ENCODE measurements around the gene SLC35F1. TPM values are rescaled to one million over a fixed set of nuclear protein-coding genes. Genes with fewer than 3 reads are reported as not detected.
"Not testable (repeated sequence)": the region's sequence is repeated elsewhere in the genome, so short reads cannot be mapped to it uniquely, and the experiment has no call there.

SLC35F1 gene
- polyA plus RNA-seq, 1 donor, result 3.9 TPM

DNA sequence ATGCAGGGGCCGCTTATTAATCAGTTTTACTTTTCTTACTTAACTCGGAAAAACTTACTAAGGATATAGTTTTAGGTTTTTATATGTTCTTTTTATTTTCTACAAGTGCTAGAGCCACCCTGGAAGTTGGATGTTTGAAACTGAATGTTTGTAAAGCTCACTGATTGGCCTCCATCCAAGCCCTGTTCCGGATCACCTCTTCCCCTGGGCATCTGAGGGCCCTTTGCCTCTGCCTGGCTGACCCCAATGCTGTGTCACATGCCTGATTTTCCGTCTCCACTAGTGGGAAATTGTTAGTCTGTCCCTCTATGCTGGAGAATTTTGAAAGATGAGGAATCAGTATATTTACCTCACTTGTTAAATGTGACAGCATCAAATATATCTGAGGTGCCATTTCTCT, 79.3 kb downstream of the SLC35F1 start:
- DNase-seq, result no peak

DNA sequence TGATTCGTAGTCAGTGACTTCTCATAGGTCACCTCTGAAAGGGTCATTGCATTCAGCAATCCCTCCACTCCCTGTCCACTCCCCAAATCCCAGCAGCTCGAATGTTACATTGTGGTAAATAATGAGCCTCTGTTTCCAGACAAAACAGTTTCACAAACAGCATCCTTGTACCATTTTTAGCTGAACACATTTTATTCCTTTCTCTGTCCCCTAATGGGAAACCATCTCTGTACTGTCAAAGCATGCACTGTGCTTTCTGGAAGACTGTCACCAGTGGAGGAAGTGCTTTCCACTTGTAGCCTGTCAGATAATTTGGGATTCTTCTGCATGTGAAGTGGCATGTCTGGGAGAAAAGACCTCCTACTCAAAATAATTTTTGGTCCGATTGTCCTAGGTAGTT, 82.0 kb downstream of the SLC35F1 start:
- no peak for DNase-seq

DNA sequence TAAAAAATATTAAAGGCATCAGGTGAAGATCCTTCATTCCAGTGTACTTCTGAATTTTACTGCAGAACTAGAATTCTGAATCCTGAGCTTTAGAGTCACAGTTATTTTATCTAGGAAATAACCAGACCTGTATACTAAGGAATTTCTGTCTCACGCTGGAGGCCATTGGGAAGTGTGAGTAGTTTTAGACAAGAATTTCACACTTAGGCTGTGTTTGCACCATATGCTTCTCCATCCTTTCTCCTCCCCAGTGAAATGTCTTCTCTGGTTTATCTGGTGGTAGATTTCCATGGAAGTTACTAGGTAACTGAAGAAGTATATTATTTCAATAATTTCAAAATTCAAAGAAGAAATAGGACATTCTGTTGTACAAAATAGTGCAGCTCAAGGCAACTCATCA, 83.1 kb downstream of the SLC35F1 start:
- no peak for DNase-seq

DNA sequence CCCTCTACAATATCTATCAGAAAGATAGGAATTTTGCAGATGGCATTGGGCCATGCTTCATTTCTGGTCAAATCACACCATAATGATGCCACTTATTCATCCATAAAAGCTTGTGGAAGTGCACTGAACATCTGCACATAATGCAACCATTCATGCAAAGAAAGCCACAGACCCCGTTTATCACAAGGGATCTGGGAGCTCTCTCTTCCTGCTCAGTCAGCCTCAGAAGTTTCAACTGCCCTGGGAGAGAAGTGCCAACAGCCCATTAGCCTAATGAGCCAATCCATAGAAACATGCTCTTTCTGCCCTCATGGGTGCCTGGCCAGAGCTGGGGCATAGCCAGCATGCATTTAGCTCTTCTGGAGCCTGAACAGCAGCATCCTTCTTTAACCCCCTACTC, 85.8 kb downstream of the SLC35F1 start:
- DNase-seq, result no peak

DNA sequence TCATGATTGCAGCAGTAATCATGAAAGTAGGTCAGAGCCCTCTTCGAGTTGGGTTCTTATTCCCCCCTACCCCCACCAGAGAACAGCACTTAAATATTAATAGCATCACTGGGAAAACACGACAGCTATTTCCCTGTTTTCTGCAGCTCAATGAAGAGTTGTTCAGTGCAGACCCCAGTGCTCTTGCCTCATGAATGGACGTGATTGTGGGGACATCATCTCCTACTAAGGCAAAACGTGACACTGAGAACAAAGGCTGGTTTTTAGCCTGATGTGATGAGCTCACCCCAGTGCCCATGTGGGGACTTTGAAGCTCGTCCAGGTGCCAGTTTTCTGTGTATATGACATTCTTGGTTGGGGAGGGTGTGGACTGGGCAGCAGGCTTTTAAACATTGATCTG, 105.9 kb downstream of the SLC35F1 start:
- DNase-seq, result no peak

DNA sequence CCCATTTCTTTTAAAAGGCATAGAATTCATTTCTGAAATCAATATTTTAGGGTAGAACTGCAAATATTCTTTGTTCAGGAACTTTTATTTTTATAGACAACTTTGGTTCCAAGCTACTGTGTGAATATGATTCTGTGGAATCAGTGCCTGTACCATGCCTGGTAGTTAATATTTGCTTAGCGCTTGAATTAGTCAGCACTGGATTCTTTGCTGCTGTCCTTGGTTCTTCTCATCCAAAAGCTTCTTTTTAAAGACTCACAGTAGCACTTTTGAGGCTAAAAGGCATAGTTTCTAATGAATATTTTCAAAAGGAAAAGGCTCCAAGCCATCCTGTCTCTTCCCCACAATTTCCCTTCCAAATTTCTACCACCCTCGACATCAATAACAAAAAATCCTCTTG, 109.5 kb downstream of the SLC35F1 start:
- no peak for DNase-seq

DNA sequence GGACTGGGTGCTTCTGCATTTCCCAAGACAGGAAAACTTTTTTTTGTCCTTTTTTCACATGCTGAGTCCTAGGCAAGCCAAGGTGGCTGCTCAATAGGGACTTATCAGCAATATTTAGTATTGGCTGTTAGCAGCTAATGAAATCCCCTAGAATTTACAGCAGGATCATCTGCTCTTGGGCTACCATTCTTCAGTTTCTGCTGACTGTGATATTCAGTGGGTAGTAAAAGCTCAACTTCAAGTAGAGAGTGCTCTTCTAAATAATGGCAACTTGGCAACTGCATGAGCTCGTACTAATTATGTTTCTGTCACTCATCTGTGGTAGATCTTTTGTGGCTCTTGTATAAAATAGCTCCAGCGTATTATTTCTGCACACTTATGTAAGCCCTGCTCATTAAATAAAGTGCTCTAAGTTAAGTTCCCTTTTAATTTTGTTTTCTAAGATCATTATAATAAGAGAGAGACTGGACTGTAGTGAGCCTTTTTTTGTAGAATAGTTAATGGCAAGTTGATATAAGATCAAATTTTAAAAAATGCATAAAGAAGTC, 110.3 kb downstream of the SLC35F1 start:
- DNase-seq, result no peak

DNA sequence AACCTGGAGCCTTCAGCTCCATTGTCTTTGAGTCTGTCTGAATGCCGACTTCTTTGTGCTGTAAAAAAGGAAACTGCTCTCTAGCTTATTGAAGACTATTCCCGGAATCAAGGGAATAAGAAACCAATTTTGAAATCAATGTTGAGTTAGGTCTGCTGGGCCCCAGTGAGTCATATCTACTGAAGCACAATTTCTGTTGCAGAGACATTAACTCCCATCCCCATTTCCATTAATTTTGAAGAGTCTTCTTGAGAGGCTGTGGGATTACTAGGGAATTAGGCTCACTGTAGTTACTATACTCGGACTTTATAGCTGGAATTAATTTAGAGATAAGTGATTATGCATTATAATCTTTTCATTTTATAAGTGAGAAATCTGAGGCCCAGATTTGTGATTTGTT, 116.7 kb downstream of the SLC35F1 start:
- no peak for DNase-seq

DNA sequence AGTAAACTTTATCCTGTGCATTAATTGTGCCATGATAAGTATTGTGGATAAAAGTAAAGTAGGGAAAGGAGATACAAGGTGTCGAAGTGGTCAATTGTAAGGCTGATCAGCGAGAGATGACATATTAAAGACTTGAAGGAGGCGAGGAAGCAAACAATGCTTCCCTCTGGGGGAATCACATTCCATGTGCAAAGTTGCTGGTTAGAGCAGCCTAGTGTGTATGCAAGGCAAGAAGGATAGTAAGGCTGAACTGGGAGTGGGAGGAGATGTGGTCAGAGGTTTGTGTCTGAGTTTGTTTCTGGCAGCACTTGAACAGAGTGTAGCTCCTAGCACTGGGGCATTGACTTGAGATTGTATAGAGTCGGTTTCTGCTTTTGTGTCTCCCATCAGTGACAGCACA, 122.9 kb downstream of the SLC35F1 start:
- no peak for DNase-seq

DNA sequence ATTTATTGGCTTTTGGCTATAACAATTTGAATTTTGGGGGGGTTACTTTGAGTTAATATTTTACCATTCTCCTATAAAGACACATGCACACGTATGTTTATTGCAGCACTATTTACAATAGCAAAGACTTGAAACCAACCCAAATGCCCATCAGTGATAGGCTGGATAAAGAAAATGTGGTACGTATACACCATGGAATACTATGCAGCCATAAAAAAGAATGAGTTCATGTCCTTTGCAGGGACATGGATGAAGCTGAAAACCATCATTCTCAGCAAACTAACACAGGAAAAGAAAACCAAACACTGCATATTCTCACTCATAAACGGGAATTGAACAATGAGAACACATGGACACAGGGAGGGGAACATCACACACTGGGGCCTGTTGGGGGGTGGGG, 130.4 kb downstream of the SLC35F1 start:
- not testable (repeated sequence) for DNase-seq

DNA sequence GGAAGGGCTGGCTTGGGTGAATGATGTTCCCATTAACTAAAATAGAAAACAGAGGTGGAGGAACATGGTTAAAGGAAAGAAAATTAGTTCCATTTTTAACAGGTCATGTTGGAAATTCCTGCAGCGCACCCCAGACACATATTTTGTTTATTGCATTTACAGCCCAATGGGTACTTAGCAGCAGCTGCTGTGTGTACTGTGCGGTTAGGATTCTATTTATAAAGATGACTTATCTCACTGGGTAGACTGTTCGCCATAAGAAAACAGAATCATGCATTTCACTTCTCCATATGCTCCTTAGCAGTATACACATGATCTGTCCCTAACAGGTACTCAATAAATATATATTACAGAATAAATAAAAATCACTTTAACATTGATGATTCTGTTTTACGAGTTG, 135.8 kb downstream of the SLC35F1 start:
- no peak for DNase-seq

DNA sequence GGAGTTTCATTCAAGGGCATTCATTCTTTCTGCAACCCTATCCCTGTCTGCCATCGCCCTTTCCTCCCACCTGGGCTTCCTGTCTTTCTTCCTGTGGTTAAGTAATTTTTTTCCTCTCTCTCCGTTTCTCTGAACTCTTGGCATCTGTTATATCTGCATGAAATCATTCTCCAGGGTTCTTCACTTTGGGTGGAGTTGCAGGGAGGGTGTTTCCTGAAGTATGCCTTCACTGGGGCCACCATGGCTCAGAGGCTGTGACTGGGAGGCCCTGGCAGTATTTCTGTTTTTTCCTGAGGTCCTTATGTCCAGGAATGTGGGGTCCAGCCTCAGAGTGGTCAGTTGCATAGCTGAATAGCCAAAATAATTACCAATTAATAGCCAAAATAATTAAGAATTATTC, 137.2 kb downstream of the SLC35F1 start:
- DNase-seq, result no peak

DNA sequence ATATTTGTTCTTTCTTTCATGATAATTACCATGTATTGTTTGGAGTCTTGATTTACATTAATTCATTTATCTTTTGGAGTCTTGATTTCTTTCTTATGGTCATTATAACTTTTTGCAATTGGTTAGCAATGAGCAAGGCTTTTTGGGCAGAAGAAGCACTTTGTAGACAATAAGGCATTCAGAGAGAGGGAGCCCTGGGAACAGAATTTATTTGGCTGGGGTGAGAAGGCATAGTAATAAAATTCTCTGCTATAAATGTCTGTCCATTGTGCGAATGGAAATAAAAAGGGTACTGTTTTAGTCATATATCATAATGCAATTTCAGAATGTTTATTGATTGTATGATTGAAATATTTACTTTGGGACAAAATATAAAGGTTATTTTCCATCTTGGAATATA, 147.0 kb downstream of the SLC35F1 start:
- DNase-seq, result no peak

DNA sequence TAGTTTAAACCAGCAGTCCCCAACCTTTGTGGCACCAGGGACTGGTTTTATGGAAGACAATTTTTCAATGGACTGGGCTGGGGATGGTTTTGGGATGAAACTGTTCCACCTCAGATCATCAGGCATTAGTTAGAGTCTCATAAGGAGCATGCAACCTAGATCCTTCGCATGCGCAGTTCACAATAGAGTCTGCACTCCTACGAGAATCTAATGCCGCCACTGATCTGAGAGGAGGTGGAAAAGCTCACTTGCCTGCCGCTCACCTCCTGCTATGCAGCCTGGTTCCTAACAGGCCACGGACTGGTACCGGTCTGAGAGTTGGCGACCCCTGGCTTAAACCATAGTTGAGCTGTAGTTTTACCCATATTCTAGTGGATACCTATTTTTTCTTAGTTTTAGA, 154.6 kb downstream of the SLC35F1 start:
- no peak for DNase-seq

DNA sequence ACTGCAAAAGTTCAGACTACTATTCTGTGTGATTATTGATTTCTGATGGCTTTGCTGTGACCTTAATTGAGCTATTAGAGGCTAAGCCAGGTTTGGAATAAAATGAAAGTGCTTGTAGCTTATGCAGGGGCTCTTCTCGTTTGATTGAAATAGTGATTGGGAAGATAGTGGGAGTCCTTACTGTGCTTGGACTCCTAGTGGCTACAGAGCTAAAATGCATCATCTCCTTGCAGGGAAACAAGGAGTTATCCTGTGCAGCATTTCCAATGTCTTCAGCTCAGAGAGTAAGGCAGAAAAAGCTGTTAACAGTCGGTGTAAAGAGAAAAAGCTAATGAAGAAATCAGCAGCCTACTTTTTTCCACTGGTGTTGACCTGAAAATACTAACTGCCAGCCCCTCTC, 173.5 kb downstream of the SLC35F1 start:
- DNase-seq, result no peak

DNA sequence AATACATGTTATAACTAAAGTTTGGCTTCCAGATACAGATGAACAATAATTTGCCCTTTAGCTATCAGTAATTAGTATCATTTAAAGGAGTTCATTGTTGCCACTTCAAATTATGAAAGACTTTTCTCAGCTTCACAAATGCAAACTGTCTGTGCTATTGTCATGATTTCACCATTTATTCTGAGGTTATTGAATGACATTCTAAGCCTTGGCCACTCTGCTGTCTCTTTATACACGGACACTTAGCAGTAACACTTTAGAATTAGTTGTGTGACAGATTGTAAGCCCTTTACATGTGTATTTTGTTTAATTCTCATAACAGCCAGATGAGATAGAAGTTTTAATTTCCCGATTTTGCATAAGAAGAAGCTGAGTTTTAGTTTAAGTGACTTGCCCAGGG, 176.6 kb downstream of the SLC35F1 start:
- no peak for DNase-seq

DNA sequence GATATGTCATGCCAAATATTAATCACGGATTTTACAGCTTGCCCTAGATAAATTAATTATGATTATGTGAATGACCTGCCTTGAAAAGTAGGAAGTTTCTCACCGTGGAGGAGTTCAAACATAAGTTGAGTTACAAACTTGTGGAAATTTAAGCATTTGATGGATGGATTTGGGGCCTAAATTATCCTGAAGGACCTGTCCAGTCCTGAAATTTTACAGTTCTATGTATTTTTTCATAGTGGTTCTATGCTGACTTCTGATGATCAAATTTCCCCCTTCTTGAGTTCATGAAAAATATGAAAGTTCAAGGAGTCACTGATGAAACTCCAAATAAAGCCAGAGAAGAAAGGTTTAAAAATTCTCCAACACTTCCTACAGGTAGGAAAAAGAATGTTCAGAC, 178.6 kb downstream of the SLC35F1 start:
- DNase-seq, result no peak

DNA sequence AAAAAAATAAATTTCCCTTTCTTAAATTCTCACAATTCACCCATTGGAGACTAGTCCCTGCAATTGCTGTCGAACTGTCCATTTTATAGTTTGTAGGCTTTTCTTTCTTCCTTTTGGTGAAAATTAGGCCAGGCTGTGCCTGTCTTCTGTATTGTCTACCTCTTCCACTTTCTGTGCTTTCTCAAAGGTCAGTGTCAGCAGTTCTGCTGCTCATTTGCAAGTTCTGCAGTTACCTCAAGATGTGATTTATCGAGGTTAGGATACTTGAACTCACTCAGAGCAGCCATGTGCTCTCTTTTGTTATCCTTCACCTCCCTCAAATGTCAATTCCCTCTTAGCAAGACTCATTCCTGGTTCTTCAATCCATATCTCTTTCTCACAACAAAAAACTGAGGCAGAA, 179.1 kb downstream of the SLC35F1 start:
- DNase-seq, result no peak

DNA sequence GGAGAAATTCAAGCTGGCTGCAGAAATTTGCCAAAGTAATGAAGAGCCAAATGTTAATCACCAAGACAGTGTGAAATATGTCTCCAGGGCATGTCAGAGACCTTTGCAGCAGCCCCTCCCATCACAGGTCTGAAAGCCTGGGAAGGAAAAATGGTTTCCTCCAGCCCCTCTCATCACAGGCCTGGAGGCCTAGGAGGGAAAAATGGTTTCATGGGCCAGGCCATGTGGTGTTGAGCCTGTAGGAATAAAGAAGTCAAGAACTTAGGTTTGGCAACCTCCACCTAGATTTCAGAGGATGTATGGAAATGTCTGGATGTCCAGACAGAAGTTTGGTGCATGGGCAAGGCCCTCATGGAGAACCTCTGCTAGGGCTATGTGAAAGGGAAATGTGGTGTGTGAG, 185.0 kb downstream of the SLC35F1 start:
- DNase-seq, result no peak

DNA sequence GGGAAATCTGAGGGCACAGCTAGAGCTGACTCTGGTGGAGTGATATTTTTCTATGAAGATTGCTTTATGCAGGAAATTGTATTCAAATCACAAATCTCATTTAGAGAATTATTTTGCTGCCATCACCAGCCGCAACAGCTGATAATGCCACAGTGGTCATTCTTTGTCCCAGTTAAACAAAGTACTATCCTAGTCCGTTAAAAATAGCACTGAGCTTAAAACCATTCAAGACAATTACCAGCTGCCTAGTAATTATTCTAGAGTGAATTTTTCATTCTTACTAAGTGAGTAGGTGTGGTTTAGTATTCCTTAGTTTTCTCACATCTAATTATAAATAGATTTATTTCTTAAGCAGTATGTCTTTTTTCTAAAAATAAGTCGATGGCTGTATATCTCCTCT, 190.5 kb downstream of the SLC35F1 start:
- no peak for DNase-seq

DNA sequence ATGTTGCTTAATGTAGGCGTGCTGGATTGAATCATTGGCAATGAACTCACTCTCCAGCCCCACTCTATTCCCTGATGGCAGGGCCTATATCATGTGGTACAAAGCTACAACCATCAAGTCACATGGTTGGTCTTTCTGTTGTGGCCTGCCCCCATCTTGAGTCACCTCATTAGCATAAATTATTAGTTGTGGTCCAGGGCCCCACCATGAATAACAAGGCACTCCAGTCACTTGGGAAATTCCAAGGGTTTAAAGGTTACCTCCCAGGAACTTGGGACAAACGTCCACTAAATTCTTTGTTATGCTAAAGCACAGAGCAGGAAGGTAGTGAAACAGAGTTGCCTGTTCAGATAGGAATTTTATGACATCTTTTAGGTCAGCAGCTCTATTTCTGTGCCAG, 193.7 kb downstream of the SLC35F1 start:
- no peak for DNase-seq

DNA sequence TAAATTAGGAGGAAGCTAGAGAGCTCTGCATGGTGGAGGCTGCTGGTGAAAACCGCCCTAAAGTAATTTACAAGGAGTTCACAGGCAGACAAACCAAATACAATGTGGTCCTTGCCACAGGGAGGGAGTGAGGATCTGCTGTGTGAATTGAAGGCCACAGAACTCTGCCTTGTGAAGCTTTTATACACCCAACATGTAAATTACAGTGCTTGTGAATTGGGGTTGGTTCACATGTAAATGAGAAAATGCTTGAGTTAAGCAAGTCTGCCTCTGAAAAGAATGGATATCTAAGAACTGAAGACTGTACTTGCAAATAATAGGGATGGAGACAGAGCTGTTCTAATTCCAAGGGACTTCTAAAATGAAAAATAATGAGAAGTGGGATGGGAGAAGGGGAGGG, 194.2 kb downstream of the SLC35F1 start:
- no peak for DNase-seq

DNA sequence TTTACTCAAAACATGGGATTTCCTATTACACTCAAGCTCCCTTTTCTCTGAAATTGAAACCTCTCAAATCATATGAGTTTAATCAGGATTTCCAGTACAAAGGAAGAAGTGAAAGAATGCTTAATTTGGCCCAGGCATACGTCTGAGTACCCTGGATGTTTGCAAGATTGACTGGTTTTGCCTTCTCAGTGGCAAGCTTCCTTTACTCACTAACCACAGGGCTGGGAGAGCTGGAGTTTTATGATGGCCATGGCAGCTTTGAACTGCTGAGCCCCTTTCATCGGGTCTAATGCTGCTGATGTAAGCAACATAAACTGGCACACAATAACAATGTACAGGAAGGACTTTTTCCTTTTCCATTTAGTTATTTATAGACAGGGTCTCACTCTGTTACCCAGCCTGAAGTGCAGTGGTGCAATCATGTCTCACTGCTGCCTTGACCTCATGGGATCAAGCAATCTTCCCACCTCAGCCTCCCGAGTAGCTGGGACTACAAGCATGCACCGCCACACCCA, 194.8 kb downstream of the SLC35F1 start:
- no peak for DNase-seq

DNA sequence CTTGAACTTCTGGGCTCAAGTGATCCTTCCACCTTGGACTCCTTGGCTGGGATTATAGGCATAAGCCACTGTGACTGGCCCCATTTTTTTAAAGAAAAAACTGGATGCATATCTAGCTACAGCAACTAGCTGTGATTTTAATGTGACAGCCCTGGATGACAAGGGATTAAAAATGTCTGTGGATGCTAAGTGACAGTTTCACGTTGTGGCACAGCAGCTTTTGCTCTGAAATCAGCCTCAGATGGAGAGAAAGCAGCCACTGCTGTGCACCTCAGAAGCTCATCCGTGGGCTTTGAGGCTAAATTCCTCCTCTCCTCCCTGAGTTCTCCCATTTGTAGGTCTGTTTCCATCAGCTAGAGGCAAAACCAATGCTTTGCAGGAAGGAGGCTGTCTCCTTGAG, 195.3 kb downstream of the SLC35F1 start:
- no peak for DNase-seq
